Stimulated activated CD4-positive, alpha-beta T cell treated with anti-CD3 and anti-CD28 coated beads, Interleukin-12 subunit alpha, Interleukin-12 subunit beta, amount 100 ng/mL, for 4 hours (primary cell): ENCODE data around the gene ATP11A.

Experiments used
- DNase-seq: peaks from one replicate; pipeline ENCODE4 v3.0.0-alpha.2; 2020

Gene ATP11A

DNA sequence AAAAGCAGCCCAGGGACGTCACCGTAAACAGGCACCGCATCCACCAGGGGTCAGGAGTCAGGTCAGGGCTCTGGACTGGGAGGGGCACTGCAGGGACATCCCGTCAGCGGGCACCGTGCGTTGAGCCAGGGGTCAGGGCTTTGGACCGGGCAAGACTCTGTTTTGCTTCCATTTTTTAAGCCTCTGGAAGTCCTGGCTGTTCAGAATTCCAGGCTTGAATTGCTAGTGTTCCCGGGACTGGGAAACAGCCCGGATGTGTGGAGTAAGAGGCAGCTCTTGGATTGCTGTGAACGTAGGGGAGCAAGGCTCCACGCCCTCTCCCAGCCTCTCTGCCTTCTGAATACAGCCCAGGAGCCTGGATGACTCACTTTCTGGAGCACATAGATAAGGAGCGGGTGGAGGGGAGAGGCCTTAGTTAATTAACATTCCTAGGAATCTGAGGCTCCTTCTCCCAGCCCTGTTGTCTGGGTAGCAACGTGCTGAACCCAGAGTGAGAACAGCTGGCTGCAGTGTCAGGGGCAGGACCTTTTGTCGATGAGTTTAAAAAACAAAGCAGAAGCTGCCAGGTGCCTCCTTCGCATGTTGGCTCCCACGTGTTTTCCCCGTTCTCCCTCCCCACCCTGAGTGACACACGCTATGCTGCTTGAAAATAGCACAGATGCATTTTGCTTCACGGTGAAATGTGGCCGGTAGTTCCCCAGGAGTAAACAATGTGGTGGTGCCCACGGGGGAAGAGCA is 21.9 kb downstream of the ATP11A start:
- DNase-seq, result no peak

GRCh38 chr13:112712451-112713207 is 22.8 kb downstream of the ATP11A start:
- no peak for DNase-seq

DNA sequence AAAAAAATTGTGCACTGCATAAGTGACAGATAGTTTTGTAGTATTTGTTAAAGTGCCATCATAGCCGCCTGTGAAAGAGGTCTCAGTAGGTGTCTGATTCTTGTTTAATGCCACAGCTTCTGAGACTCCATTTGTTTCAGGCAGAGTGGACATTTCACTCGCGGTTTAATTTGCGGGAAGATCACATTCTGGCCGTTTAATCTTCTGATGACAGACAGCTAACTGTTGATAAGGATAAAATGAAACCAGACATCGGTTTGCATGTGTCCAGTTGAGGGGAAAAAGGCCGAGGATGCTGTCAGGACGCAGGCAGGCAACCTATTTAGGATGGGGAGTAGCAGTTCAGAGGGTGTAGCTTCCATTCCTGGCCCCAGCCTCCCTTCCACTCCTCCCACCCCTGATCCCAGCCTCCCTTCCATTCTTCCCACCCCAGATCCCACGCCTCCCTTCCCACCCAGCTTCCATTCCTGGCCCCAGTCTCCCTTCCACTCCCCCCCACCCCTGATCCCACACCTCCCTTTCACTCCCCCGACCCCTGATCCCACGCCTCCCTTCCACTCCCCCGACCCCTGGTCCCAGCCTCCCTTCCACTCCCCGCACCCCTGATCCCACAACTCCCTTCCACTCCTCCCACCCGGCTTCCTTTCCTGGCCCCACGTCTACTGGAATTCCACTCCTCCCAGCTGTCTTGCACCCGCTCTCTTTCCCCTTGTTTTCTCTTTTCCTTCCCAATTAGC is 23.8 kb downstream of the ATP11A start:
- DNase-seq, result no peak

GRCh38 chr13:112714376-112715174 is 24.7 kb downstream of the ATP11A start:
- DNase-seq, result no peak

DNA sequence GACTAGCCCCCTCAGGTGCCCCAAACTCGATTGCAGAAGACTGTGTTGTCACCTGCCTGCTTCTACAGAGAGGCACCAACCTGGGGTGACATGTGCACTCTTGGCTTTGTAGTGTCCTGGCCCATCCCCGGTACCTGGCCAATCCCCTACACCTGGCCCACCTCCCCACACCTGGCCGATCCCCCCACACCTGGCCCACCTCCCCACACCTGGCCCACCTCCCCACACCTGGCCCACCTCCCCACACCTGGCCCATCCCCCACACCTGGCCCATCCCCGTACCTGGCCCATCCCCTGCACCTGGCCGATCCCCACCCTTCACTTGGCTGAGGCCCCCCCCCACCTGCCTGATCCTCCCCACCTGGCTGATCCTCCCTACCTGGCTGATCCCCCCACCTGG is 25.4 kb downstream of the ATP11A start:
- DNase-seq, result no peak

GRCh38 chr13:112715715-112716460 is 26.1 kb downstream of the ATP11A start:
- DNase-seq, result no peak

DNA sequence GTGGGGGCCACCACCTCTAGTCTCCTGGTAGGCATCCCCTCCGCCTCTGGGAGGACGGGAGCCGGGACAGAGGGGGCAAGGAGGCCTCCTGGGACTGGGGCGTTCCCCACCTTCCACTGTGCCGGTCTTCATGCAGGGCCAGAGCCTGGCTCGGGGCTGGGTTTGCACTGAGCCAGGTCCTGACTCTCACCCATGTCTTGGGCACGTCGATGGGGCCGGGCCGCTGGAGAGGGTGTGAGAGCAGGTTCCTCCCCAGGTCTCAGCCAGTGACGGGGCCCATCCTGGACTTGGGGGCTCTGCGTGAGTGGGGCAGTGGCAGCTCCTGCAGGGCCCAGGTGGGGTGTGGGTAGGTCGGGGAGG is 26.6 kb downstream of the ATP11A start:
- no peak for DNase-seq

GRCh38 chr13:112716841-112717520 is 27.1 kb downstream of the ATP11A start:
- DNase-seq, result no peak

- no peak for DNase-seq
Measured at GRCh38 chr13:112718318-112718717, 28.5 kb downstream of the ATP11A start.

- no peak for DNase-seq
Measured at GRCh38 chr13:112719016-112719415, 29.2 kb downstream of the ATP11A start.

- no peak for DNase-seq
Measured at GRCh38 chr13:112719556-112719955, 29.7 kb downstream of the ATP11A start.

GRCh38 chr13:112720251-112720650 is 30.4 kb downstream of the ATP11A start:
- DNase-seq, result no peak

DNA sequence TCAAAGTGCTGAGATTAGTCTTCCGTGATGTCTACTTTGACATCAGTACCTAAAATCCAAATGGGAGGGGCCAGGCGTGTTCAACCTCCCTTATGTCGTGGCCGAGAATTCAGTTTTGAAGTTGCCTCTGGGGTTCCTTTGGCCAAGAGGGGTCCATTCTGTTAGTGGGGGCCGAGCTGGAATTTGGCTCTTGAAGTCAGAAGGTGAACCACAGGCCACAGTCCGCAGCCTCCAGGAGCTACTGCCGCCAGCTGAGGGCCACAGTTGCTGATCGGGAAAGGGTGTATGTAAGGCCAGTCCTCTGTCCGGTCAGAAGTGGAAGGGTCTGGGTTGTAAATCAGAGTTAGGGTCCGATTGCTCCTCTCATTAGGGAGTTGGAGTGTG is 31.0 kb downstream of the ATP11A start:
- no peak for DNase-seq

DNA sequence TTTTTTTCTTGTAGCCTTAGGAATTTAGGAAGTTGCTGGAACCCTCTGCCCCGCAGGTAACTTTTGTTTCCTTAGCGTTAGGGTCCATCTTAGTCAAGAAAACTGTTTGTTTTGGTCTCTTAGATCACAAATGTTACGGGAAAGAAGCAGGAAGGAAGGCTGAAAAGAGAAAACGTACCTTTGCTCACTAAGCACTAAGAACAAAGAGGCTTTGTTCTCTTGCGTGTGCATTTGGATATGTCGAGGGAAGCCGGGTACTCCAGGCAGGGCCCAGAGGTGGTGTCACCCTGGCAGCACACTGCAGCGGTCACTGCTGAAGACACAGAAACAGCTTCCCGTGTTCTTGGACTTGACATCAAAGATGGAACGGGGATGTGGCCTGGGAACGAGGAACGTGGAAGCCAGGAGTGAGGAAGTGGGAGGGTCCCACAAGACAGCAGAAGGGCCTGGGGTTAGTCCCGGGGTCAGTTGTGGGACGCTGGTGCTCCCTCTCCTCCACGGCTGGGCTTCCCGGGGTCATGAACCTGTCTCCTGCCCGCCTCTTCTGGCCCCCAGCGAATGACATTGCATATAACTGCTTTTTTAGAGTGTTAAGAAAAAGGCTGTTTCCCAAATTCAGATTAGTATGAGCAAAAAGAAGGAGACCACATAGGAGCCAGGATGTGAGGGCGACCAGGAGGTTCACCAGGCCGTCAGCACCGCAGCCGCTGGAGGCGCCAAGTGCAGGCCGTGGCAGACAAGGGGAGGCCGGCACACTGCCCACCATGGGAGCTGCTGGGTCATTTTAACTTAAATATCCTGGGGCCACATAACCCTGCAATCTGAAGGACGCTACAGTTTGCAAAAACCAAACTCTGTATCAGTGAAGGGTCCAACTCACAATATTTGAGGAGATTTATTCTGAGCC is 31.6 kb downstream of the ATP11A start:
- DNase-seq, result no peak

DNA sequence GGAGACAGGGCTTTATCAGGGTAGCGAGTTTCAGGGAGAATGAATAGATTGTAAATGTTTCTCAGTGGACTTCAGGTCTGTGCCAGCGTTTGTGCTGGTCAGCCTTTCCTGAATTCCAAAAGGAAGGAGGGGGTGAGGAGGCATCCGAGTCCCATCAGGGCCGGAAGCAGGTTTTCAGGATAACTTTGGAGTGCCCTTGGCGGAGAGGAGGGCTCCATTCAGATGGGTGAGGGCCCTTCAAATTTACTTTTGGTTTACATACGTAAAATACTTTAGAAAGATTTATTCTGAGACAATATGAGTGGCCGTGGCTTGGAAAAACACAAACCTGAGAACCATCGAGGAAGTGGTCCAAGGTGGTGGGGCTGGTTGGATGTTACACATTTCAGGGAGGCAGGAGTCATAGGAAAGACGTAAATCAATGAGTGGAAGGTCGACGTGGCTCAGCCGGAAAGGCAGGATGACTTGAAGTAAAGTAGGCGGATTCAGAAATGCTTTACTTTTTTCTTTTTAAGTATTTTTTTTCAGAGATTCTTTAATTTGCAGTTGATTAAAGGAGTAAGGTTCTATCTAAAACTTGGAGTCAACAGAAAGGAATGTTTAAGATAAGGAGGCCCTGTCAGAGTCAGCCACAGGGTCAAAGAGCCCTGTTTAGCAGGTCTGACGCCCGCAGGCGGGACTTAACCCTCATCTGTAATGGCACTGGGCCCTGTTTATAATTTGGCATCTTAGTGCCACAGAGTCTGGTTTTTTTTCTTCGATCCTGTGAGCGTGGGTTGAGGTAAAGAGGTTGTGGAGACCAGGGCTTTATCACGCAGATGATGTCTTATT is 32.8 kb downstream of the ATP11A start:
- no peak for DNase-seq

DNA sequence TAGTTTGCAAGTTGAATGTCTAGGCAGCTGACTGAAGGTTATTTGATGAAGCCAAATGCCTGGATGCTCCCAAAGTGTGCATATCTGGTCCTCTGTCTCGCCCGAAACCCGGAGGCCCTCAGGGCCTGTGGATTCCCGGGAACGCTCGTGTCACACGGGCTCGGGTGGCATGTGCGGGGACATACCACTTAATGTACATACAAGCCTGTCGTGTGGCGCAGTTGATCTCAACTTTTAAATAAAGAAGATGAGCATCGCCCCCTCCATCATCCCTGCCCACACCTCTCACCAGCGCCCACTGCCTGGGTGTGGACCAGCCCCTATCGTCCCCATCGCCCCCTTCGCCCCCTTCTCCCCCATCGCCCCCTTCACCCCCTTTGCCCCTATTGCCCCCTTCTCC is 33.9 kb downstream of the ATP11A start:
- DNase-seq, result no peak

DNA sequence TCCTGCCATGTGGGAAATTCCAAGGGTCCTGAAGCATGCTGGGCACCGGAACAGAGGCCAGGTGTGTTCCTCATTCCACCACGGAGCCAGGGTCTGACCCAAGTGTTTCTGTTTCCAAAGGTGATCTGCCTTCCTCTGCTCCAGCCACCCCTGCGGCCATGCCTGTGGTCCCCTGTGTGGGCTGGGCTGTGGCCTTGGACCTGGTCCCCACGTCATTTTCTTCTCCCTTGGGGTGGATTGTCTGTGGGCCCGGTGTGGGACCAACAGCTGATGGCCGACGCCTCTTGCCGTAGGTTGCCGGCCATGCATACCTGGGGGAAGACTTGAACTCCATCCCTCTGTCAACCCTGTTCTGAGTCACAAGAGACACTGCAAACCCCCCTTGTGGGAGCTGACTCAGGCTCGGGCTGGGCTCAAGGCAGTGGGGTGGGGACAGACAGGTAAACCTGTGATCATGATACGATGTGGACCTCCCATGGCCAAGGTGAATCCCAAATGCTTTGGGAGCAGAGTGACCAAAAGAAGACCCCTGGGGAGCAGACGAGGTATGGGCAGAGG is 35.0 kb downstream of the ATP11A start:
- DNase-seq, result no peak

- DNase-seq, result no peak
Measured at GRCh38 chr13:112725346-112726015, 35.6 kb downstream of the ATP11A start.
